Measurements from ENCODE around the gene SFMBT1.

DNA sequence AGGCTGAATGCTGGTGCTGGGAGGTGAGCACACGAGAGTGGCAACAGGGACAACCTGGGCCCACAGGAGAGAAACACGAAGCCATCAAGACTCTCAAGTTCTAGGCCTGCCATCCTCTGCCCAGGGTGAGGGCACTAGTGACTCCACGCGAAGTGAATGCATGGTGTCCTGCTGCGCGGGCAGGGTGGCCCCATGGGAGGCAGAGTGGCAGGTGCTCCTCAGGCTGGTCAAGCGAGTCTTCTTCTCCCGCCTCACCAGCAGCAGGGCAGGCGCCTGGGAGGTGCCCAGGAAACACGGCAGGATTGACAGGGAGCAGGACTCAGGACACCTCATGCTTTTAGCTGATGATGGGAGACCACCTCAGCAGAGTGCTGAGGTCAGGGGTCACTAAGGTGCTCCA lies 175.4 kb downstream of the SFMBT1 start:
- TF ChIP-seq, protein P1, sequence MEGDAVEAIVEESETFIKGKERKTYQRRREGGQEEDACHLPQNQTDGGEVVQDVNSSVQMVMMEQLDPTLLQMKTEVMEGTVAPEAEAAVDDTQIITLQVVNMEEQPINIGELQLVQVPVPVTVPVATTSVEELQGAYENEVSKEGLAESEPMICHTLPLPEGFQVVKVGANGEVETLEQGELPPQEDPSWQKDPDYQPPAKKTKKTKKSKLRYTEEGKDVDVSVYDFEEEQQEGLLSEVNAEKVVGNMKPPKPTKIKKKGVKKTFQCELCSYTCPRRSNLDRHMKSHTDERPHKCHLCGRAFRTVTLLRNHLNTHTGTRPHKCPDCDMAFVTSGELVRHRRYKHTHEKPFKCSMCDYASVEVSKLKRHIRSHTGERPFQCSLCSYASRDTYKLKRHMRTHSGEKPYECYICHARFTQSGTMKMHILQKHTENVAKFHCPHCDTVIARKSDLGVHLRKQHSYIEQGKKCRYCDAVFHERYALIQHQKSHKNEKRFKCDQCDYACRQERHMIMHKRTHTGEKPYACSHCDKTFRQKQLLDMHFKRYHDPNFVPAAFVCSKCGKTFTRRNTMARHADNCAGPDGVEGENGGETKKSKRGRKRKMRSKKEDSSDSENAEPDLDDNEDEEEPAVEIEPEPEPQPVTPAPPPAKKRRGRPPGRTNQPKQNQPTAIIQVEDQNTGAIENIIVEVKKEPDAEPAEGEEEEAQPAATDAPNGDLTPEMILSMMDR (conservative IDR thresholded peaks at IDR 0.05 in 1 of 2, IDR thresholded peaks at IDR 0.05 in 1 of 2; ENCODE audit: extremely low read depth in 1 of 2, insufficient read depth in 1 of 2, low read depth in 1 of 2, low read length in 2 of 2) = no peak
- TF ChIP-seq EZH2 (IDR thresholded peaks at IDR 0.05; ENCODE audit: borderline replicate concordance, low read length) = no peak

Data from mammary epithelial cell (primary cell).